Stimulated activated CD8-positive, alpha-beta memory T cell treated with anti-CD3 and anti-CD28 coated beads, Interleukin-7, amount 100 ng/mL, for 48 hours (primary cell): Measurements from ENCODE around the gene CEP131.
A peak's percentile ranks its signal among the peaks of the same experiment; 100 is the strongest.

ENCODE experiments used
- DNase-seq, 2 donors: peaks; one replicate each; pipeline ENCODE4 v3.0.0-alpha.2; 2020; ENCODE audit warnings: low read depth in 1 of 2; ENCODE audit errors: extremely low read depth in 1 of 2

Gene CEP131

GRCh38 chr17:81239714-81240555 is 17.2 kb upstream of the CEP131 start:
- DNase-seq = peak in 1 of 2 donors; percentile 41

GRCh38 chr17:81238815-81239713 is 16.3 kb upstream of the CEP131 start, which contains the start of the genes NDUFAF8 and TEPSIN:
NDUFAF8 (plus strand) TSS chr17:81239318; CDS start chr17:81239364, 46 bp downstream.
TEPSIN (minus strand) TSS chr17:81239055; CDS start chr17:81239033, 22 bp downstream.
- DNase-seq = peak; percentile 91 to 93

- no peak for DNase-seq
Measured at GRCh38 chr17:81238490-81238814, 15.7 kb upstream of the CEP131 start.

GRCh38 chr17:81237591-81238489 is 15.1 kb upstream of the CEP131 start:
- no peak for DNase-seq

GRCh38 chr17:81236784-81237183 is 14.0 kb upstream of the CEP131 start:
- no peak for DNase-seq

GRCh38 chr17:81235822-81236740 is 13.3 kb upstream of the CEP131 start:
- no peak for DNase-seq

- no peak for DNase-seq
Measured at GRCh38 chr17:81234940-81235821, 12.4 kb upstream of the CEP131 start.

- no peak for DNase-seq
Measured at GRCh38 chr17:81234506-81234855, 11.7 kb upstream of the CEP131 start.

GRCh38 chr17:81233811-81234505 is 11.2 kb upstream of the CEP131 start:
- DNase-seq = no peak

GRCh38 chr17:81233316-81233715 is 10.6 kb upstream of the CEP131 start:
- DNase-seq = no peak

- DNase-seq = no peak
Measured at GRCh38 chr17:81232616-81233241, 10.0 kb upstream of the CEP131 start.

- no peak for DNase-seq
Measured at GRCh38 chr17:81231766-81232581, 9.2 kb upstream of the CEP131 start.

GRCh38 chr17:81231121-81231645 is 8.4 kb upstream of the CEP131 start:
- DNase-seq = no peak

GRCh38 chr17:81230043-81230820 is 7.5 kb upstream of the CEP131 start:
- no peak for DNase-seq

GRCh38 chr17:81229666-81229920 is 6.8 kb upstream of the CEP131 start:
- DNase-seq = no peak
